PC-9 (cell line): Measurements from ENCODE around the gene CRELD2.

Experiments
- EZH2 ChIP-seq: fragments of 200-600 bp; sonication (generic); IDR thresholded peaks from 2 replicates; pipeline ENCODE4 v1.8.0; 2017; ENCODE audit warnings: antibody characterized with exemption, low read depth
- TF ChIP-seq, protein P1 (sequence below): fragments of 200-600 bp; sonication (generic); conservative IDR thresholded peaks from 2 replicates; pipeline ENCODE4 v1.6.1; 2017; ENCODE audit warnings: mixed run types, antibody characterized with exemption, mild to moderate bottlenecking, moderate library complexity

DNA sequence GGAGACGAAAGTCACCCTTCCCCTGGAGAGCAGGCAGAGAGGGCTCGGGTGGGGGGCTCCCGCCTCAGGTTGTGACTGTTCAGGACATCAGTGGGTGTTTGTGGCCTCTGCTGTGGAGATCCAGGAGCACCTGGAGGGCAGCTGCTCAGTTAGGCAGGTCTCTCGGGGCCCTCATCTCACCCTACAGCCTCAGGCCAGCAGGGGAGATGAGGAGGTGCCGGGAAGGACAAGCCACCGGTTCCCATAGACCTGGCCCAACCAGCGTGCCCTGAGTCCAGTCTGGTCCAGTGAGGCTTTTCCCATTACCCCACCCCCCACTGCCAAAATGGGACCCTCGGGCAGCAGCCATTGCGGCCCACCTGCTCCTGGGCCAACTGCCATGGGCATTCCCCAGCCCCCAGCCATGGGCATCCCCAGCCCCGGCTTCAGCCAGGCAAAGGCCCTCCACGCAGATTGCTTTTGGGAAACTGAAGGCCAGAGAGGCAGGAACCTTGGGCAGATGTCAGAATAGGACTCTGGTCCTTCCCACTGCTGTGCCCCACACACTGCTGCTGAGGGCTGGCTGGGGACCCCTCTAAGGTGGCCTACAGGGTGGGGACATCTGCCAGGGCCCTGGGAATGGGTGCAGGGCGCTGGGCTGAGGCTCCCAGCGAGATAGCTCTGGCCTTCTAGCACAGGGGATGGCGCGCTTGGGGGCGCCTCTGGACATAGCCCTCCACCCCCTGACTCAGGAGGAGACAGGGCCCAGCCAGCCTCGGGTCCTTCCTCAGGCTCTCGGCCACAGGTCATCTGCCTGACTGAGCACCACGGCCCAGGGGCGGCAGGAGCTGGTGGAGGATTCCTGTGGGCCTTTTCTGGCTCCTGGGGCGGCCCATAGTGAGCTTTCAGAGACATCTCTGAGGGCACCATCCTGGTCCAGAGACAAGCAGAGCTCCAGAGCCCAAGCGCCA lies 46.9 kb downstream of the CRELD2 start:
- TF ChIP-seq, protein P1, sequence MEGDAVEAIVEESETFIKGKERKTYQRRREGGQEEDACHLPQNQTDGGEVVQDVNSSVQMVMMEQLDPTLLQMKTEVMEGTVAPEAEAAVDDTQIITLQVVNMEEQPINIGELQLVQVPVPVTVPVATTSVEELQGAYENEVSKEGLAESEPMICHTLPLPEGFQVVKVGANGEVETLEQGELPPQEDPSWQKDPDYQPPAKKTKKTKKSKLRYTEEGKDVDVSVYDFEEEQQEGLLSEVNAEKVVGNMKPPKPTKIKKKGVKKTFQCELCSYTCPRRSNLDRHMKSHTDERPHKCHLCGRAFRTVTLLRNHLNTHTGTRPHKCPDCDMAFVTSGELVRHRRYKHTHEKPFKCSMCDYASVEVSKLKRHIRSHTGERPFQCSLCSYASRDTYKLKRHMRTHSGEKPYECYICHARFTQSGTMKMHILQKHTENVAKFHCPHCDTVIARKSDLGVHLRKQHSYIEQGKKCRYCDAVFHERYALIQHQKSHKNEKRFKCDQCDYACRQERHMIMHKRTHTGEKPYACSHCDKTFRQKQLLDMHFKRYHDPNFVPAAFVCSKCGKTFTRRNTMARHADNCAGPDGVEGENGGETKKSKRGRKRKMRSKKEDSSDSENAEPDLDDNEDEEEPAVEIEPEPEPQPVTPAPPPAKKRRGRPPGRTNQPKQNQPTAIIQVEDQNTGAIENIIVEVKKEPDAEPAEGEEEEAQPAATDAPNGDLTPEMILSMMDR = no peak
- TF ChIP-seq EZH2 = no peak
